ENCODE measurements around the gene SSH3. TPM values are rescaled to one million over a fixed set of nuclear protein-coding genes. Genes with fewer than 3 reads are reported as not detected.

SSH3 gene
- total and polyA plus RNA-seq, 11 donors = 8.1 to 23.9 (median 15.8) TPM

- Histone ChIP-seq H3K27ac (peak overlapping the region in 1 of 12 donors; percentile 4), H3K4me1 (peaks cover 5 to 53% (median 22%) of the 10 kb centered on the region in 12 donors), H3K9me3 (peaks cover 0 to 11% (median 7%) of the 10 kb centered on the region in 12 donors), H3K36me3 (peaks cover 0 to 76% (median 37%) of the 10 kb centered on the region in 9 donors), H3K4me3 (no peak overlapping the region), H3K27me3 (no peaks in the 10 kb centered on the region)
- intact Hi-C loops (cut with DNase I) = no loop called here
- ATAC-seq (no peak), DNase-seq (no peak)
- WGBS, 4 donors = 51 to 70% (median 56%) methylated on average over 3 of the region's 3 CpGs
- TF ChIP-seq CTCF (IDR thresholded peaks at IDR 0.05) = no peak
- no peak for TF ChIP-seq POLR2A (IDR thresholded peaks at IDR 0.05)
Measured at GRCh38 chr11:67292671-67293070, 10.7 kb upstream of the SSH3 start.

GRCh38 chr11:67293090-67293489 is 10.2 kb upstream of the SSH3 start:
- Histone ChIP-seq H3K27ac (peak overlapping the region in 1 of 12 donors; percentile 4), H3K9me3 (peaks cover 0 to 11% (median 7%) of the 10 kb centered on the region in 12 donors), H3K27me3 (no peaks in the 10 kb centered on the region), H3K36me3 (peaks cover 0 to 79% (median 38%) of the 10 kb centered on the region in 9 donors), H3K4me3 (no peak overlapping the region), H3K4me1 (peaks cover under 1 to 49% (median 17%) of the 10 kb centered on the region in 12 donors)
- DNase-seq (no peak), ATAC-seq (no peak)
- TF ChIP-seq CTCF (IDR thresholded peaks at IDR 0.05) = no peak
- no peak for TF ChIP-seq POLR2A (IDR thresholded peaks at IDR 0.05)
- intact Hi-C loops (cut with DNase I) = no loop called here
- WGBS, 4 donors = 45 to 51% (median 49%) methylated on average over 3 of the region's 3 CpGs

- 96 to 100% (median 99%) methylated on average over 1 of the region's 1 CpG for whole genome bisulfite sequencing, 4 donors
- H3K27ac ChIP-seq = no peak overlapping the region
- H3K27me3 ChIP-seq = no peaks in the 10 kb centered on the region
- DNase-seq (no peak), ATAC-seq (no peak)
- intact Hi-C loops (cut with DNase I) = no loop called here
- peaks cover 0 to 34% (median 1%) of the 10 kb centered on the region in 12 donors for H3K4me1 ChIP-seq
- H3K4me3 ChIP-seq = no peak overlapping the region
- TF ChIP-seq POLR2A (IDR thresholded peaks at IDR 0.05) = no peak
- no peak for TF ChIP-seq CTCF (IDR thresholded peaks at IDR 0.05)
- peaks cover 0 to 97% (median 63%) of the 10 kb centered on the region in 9 donors for H3K36me3 ChIP-seq
- H3K9me3 ChIP-seq = peaks cover 0 to 11% (median 7%) of the 10 kb centered on the region in 12 donors
Measured at GRCh38 chr11:67295846-67296245, 7.5 kb upstream of the SSH3 start.

GRCh38 chr11:67298786-67299185 is 4.5 kb upstream of the SSH3 start:
- Histone ChIP-seq H3K9me3 (peaks cover 0 to 11% (median 7%) of the 10 kb centered on the region in 12 donors), H3K4me1 (peaks cover 4 to 27% (median 15%) of the 10 kb centered on the region in 12 donors), H3K4me3 (no peak overlapping the region), H3K36me3 (peaks cover 0 to 82% (median 52%) of the 10 kb centered on the region in 9 donors), H3K27me3 (no peaks in the 10 kb centered on the region), H3K27ac (no peak overlapping the region)
- DNase-seq (no peak), ATAC-seq (no peak)
- WGBS, 4 donors = 94 to 100% (median 96%) methylated on average over 7 of the region's 7 CpGs
- intact Hi-C loops (cut with DNase I) = no loop called here
- TF ChIP-seq CTCF (IDR thresholded peaks at IDR 0.05) = no peak
- no peak for TF ChIP-seq POLR2A (IDR thresholded peaks at IDR 0.05)
